Activated CD4-positive, alpha-beta T cell treated with anti-CD3 and anti-CD28 coated beads, Interleukin-2, amount 50 U/mL, for 24 hours (primary cell): ENCODE measurements around the gene TSHZ2.

ENCODE experiments used
- DNase-seq, 2 donors: peaks; one replicate each; pipeline ENCODE4 v3.0.0-alpha.2; 2020; ENCODE audit warnings: low read depth in 1 of 2, low spot score in 1 of 2

TSHZ2 gene

DNA sequence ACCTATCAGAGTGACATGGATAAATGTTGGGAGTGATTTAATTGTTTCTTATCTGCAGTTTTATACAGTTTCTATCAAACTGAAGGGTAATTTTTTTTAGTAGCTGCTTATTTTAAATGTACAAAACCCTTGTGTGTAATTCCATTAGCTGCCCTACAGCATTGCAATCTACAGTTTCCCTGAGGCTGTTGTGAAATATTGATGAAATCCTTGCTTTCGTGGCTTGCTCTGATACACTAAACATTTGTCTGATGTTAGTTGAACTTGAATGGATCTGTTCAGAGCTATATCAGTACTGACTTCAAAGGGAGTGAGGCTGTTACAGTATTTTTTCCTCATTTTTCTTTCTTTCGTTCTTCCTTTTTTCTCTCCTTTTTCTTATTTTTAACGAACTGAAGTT lies 255.4 kb downstream of the TSHZ2 start:
- DNase-seq, result no peak

GRCh38 chr20:53231061-53231460 lies 258.9 kb downstream of the TSHZ2 start:
- no peak for DNase-seq

- no peak for DNase-seq
Measured at GRCh38 chr20:53237461-53237860, 265.3 kb downstream of the TSHZ2 start.

GRCh38 chr20:53238121-53238660 lies 266.0 kb downstream of the TSHZ2 start:
- DNase-seq, result no peak

- no peak for DNase-seq
Measured at GRCh38 chr20:53243152-53243551, 271.0 kb downstream of the TSHZ2 start.

DNA sequence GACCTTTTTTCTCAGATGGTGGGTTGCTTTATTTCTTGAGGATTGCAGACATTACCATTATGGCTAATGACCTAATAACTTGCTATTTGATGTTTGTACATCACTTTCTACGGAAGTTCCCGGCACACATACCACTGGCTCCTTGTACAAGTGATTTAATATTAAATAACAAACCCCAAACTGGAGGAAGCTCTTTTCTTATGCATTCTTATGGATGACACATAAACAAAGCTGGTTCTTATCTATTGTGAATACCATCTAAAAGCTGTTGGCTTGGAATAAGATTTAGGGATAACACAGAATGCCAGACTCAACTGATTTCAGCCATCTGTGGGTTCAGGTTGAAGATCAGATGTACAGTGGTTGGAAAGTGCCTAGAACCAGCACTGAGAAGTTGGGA lies 272.6 kb downstream of the TSHZ2 start:
- DNase-seq, result no peak

GRCh38 chr20:53245574-53245973 lies 273.4 kb downstream of the TSHZ2 start:
- DNase-seq, result no peak

DNA sequence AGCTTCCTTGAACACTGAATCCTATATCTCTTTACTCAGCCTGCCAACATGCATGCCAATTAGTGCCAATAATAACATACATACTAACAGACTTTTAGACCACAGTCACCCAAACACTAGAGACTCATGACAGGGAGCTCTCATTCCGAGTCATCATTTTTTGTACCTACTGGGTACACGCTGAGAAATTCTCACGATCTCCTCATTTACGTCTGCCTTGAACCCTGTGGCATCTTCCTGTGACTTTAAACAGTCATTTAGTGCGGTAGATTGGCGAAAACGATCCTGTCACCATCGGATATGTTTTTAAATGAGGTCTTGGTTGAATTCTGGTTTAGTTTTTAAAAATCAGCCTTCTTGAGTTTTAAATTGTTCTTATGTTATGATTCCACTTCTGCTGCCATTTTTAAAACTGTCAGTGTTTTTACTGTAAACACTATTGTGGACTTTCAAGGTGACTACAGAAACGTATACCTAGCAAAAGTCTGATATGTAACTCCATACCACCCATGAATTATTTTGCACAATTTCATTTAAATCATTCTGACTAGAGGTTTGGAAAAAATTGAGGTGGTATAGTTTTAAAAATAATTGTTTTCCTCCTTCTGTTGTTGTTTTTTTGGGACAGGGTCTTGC lies 275.4 kb downstream of the TSHZ2 start:
- DNase-seq, result no peak

GRCh38 chr20:53250456-53250855 lies 278.3 kb downstream of the TSHZ2 start:
- no peak for DNase-seq

DNA sequence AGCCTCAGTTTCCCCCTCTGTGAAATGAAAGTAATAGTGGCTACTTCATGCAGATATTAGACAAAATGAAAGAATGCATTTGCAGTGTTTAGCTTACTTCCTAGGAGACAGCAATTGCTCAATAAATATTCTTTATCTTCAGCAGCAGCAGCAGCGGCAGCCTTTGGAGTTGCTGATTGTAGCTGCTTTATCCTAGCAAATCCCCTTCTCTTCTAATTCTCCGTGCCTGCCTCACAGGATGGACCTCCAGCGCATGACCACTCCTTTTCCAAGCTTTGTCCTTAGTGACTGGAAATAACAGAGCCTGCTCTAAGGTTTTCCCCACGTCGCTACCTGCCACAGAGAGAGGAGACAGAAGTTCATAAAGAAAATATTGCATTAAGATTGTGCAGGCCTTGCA lies 279.8 kb downstream of the TSHZ2 start:
- no peak for DNase-seq

DNA sequence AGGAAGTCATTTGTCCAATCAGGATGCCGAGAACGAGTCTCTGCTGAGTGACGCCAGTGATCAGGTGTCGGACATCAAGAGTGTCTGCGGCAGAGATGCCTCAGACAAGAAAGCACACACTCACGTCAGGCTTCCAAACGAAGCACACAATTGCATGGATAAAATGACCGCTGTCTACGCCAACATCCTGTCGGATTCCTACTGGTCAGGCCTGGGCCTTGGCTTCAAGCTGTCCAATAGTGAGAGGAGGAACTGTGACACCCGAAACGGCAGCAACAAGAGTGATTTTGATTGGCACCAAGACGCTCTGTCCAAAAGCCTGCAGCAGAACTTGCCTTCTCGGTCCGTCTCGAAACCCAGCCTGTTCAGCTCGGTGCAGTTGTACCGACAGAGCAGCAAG lies 281.5 kb downstream of the TSHZ2 start:
- DNase-seq, result no peak

DNA sequence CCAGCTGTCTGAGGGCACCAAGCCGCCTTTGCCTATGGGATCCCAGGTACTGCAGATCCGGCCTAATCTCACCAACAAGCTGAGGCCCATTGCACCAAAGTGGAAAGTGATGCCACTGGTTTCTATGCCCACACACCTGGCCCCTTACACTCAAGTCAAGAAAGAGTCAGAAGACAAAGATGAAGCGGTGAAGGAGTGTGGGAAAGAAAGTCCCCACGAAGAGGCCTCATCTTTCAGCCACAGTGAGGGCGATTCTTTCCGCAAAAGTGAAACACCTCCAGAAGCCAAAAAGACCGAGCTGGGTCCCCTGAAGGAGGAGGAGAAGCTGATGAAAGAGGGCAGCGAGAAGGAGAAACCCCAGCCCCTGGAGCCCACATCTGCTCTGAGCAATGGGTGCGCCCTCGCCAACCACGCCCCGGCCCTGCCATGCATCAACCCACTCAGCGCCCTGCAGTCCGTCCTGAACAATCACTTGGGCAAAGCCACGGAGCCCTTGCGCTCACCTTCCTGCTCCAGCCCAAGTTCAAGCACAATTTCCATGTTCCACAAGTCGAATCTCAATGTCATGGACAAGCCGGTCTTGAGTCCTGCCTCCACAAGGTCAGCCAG lies 283.0 kb downstream of the TSHZ2 start:
- DNase-seq, result no peak

- no peak for DNase-seq
Measured at GRCh38 chr20:53258741-53259140, 286.6 kb downstream of the TSHZ2 start.

- DNase-seq, result no peak
Measured at GRCh38 chr20:53260168-53260567, 288.0 kb downstream of the TSHZ2 start.

- DNase-seq, result no peak
Measured at GRCh38 chr20:53260591-53260990, 288.4 kb downstream of the TSHZ2 start.

- DNase-seq, result no peak
Measured at GRCh38 chr20:53262365-53262764, 290.2 kb downstream of the TSHZ2 start.

DNA sequence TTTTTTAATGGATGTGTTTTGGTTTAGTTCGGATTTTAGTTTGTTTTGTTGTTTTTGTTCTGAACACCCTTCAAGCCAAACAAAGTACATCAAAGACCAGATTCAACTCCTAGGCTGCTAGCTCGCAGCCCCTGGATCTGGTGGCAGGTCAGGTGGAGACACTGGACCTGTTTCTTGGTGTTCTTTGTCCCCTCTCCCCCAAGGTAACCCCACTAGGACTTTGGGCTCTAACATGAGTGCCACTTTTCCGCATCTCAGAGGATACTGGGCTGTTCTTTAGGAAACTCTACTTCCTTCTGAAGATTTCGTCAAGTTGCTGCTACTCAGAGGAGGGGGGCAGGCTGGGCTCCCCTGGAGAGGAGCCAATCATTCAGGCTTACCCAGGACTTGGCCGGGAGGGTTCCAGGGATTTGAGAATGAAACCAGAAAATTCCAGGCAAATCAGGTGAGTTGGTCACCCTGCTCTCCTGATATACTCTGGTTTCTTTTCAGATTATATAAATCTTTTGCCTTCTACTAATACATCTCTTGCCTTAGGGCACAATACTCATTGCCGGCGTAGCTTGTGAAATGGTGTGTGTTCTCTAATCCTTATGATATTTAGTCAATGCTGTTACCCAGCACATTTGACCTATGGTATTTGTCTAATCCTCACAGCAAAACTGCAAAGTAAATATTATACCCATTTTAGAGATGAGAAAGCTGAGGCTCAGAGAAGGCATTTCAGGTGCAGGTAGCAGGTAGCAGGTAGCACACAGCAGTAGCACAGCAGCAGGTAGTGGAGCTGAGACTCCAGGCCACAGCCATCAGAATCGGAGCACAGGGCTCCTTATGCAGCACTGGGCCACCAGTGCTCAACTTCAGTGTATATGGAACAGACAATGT lies 291.6 kb downstream of the TSHZ2 start:
- DNase-seq, result no peak

- DNase-seq, result no peak
Measured at GRCh38 chr20:53264604-53265003, 292.4 kb downstream of the TSHZ2 start.

DNA sequence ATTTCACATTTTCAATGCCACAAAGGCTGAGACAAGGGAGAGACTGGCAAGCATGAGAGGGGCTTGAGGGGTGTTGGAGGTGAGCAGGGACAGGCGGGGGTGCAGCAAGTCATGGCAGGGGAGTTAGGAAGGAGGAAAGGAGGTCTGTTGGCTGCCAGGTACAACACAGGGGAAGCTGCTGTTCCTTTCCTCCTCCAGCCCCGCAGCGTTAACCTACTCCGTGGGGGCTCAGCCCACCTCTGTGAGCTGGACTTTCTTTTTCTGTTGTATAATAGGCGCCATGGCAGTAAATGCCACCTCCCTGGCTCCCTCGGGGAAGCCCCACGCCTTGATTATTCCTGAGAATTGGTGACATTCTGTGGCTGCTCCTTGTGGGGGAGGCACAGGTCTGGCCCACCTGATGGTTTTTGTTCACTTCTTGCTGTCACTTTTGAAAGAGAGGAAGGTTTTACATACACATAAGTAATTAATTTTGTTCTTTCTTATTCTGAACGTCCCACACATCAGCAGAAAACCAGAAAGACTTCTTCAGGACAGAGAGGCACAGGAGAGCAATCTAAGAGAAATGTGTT lies 293.2 kb downstream of the TSHZ2 start:
- DNase-seq, result no peak

DNA sequence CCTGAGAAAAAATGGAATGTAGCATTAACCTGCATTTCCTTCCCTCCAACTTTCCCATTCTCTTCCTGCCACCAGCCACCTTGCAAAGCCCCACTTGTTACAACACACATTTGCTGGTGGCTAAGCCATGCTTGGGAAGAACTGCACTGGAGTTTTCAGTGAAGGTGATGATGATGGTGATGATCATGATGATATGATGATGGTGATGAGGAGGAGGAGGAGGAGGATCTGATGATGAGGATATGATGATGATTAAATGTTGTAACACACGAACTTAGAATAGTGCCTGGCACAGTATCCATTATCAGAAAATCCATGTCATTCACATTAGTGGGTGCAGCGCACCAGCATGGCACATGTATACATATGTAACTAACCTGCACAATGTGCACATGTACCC lies 297.2 kb downstream of the TSHZ2 start:
- DNase-seq, result no peak

- no peak for DNase-seq
Measured at GRCh38 chr20:53270792-53271375, 298.7 kb downstream of the TSHZ2 start.
